ENCODE data around the gene CYYR1. TPM values are rescaled to one million over a fixed set of nuclear protein-coding genes. Genes with fewer than 3 reads are reported as not detected.
"Not testable (repeated sequence)": the region's sequence is repeated elsewhere in the genome, so short reads cannot be mapped to it uniquely, and the experiment has no call there.

CYYR1 gene
- total RNA-seq, 1 donor from 2014 or later = 51.3 TPM

DNA sequence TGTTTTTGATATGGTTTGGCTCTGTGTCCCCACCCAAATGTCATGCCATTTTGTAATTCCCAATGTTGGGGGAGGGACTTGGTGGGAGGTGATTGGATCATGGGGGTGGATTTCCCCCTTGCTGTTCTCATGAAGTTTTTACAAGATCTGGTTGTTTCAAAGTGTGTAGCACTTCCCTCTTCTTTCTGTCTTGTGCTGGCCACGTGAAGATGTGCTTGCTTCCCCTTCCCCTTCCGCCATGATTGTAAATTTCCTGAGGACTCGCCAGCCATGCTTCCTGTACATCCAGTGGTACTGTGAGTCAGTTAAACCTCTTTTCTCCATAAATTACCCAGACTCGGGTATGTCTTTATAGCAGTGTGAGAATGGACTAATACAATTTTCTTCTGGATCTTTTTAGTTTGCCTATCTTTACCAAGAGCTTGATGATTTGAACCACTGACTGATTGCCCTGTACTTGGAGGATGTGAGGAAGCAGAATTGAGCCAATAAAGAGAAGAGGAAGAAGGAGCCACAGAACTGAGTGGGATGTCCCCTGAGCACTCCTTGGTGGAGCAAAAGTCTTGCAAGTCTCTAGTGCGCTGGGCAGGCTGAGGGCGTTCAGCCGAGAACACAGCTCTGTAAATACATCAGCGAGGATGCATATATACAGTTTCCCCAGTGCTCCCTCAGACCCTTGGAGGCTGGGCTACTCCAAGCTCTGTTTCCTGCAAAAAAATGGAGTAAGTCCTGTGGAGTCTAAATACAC, 102.6 kb downstream of the CYYR1 start:
- Histone ChIP-seq H3K9me3 (no peaks in the 10 kb centered on the region), H3K27ac (no peak overlapping the region), H3K27me3 (no peaks in the 10 kb centered on the region), H3K4me3 (no peak overlapping the region), H3K4me1 (no peaks in the 10 kb centered on the region), H3K36me3 (no peaks in the 10 kb centered on the region)
- ATAC-seq (peak; percentile 81), DNase-seq (no peak)
- TF ChIP-seq, protein P1, sequence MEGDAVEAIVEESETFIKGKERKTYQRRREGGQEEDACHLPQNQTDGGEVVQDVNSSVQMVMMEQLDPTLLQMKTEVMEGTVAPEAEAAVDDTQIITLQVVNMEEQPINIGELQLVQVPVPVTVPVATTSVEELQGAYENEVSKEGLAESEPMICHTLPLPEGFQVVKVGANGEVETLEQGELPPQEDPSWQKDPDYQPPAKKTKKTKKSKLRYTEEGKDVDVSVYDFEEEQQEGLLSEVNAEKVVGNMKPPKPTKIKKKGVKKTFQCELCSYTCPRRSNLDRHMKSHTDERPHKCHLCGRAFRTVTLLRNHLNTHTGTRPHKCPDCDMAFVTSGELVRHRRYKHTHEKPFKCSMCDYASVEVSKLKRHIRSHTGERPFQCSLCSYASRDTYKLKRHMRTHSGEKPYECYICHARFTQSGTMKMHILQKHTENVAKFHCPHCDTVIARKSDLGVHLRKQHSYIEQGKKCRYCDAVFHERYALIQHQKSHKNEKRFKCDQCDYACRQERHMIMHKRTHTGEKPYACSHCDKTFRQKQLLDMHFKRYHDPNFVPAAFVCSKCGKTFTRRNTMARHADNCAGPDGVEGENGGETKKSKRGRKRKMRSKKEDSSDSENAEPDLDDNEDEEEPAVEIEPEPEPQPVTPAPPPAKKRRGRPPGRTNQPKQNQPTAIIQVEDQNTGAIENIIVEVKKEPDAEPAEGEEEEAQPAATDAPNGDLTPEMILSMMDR (IDR thresholded peaks at IDR 0.05) = no peak
- intact Hi-C loops (cut with DNase I) = no loop called here

DNA sequence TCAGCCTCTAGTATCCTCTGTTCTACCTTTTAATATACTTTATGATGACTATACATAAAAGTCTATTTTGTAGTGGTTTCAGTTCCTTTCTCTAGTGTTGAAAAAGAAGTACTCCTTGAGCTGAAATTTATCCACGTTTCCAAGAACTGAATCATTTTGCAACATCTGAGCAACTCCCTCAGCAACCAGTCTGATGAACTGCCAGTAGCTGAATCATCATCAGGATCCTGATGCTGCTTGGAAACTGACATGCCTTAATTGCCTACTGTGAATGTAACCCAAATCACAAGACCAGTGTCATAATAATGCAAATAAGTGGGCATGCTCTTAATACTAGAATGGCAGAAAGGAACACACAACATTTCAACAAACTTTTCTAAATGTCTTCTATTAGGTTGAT, 103.3 kb downstream of the CYYR1 start:
- Histone ChIP-seq H3K4me3 (no peak overlapping the region), H3K36me3 (no peaks in the 10 kb centered on the region), H3K27ac (no peak overlapping the region), H3K9me3 (no peaks in the 10 kb centered on the region), H3K4me1 (no peaks in the 10 kb centered on the region), H3K27me3 (no peaks in the 10 kb centered on the region)
- TF ChIP-seq, protein P1 (IDR thresholded peaks at IDR 0.05) = no peak
- intact Hi-C loops (cut with DNase I) = no loop called here
- ATAC-seq (peak; percentile 80), DNase-seq (no peak)

DNA sequence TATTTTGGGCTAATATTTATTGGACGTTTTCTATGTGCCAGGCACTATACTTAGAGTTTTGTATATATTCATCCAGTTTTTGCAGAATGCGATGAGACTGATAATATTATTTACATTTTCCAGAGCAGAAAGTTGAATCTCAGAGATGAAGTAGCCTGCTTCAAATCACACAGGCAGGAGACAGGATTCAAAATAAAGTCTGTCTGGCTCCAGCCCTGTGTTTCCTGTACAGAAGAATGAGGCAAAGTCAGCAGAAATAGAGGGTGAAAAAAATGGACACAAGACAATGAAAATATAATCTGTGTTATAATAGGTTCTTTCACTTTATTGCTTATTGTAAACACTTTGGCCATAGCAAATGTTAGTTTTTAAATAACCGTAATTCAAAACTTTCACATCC, 107.2 kb downstream of the CYYR1 start:
- no peak overlapping the region for H3K4me3 ChIP-seq
- no peak for DNase-seq
- intact Hi-C loops (cut with DNase I) = no loop called here
- no peaks in the 10 kb centered on the region for H3K27me3 ChIP-seq
- no peaks in the 10 kb centered on the region for H3K4me1 ChIP-seq
- no peak for ATAC-seq
- no peaks in the 10 kb centered on the region for H3K9me3 ChIP-seq
- no peaks in the 10 kb centered on the region for H3K36me3 ChIP-seq
- TF ChIP-seq, protein P1 (IDR thresholded peaks at IDR 0.05) = no peak
- H3K27ac ChIP-seq = no peak overlapping the region

DNA sequence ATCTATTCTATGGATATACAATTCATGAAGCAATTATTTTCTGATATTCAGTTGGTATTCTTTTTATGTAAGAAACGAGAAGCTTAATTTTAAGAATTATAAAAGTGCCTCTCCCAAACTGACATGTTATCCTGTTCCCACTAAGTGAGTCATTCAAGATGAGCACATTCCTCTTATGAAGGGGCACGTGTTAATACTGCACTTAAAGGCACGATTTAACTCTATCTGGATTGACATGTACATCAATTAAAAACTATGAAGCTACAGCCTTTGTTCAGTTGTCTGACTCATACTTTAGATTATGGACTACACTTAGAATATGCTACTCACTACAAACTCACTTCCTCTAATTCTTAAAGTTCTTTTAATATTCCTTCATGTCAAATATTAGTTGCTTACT, 111.6 kb downstream of the CYYR1 start:
- Histone ChIP-seq H3K36me3 (no peaks in the 10 kb centered on the region), H3K4me1 (no peaks in the 10 kb centered on the region), H3K27me3 (no peaks in the 10 kb centered on the region), H3K9me3 (no peaks in the 10 kb centered on the region), H3K4me3 (no peak overlapping the region), H3K27ac (no peak overlapping the region)
- no peak for DNase-seq
- no peak for ATAC-seq
- TF ChIP-seq, protein P1 (IDR thresholded peaks at IDR 0.05) = no peak
- intact Hi-C loops (cut with DNase I) = no loop called here

DNA sequence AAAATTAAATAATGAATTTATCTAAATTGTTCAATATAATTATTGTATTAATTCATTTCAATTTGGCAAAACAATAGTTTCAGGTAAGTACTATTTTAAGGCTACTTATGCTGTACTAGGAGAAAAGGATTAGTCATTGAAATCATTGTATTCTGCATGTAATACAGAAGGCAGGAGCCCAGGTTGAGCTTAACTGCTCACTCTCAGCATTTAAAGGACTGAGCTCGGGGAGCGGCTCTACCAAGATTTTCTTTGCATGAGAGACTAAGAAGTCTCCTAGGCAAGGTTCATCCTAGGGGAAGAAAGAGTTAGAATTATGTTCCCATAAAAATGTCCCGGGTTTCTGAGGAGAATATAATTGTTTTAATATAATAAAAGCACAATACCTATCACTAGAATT, 112.5 kb downstream of the CYYR1 start:
- no peak overlapping the region for H3K27ac ChIP-seq
- H3K27me3 ChIP-seq = no peaks in the 10 kb centered on the region
- no peaks in the 10 kb centered on the region for H3K9me3 ChIP-seq
- TF ChIP-seq, protein P1 (IDR thresholded peaks at IDR 0.05) = no peak
- intact Hi-C loops (cut with DNase I) = no loop called here
- no peak overlapping the region for H3K4me3 ChIP-seq
- H3K36me3 ChIP-seq = no peaks in the 10 kb centered on the region
- no peak for ATAC-seq
- H3K4me1 ChIP-seq = no peaks in the 10 kb centered on the region
- DNase-seq = no peak

DNA sequence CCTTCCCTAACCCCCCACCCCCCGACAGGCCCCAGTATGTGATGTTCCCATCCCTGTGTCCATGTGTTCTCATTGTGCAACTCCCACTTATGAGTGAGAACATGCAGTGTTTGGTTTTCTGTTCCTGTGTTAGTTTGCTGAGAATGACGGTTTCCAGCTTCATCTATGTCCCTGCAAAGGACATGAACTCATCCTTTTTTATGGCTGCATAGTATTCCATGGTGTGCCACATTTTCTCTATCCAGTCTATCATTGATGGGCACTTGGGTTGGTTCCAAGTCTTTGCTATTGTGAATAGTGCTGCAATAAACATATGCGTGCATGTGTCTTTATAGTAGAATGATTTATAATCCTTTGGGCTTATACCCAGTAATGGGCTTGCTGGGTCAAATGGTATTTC, 114.2 kb downstream of the CYYR1 start:
- H3K4me1 ChIP-seq; H3K4me3 ChIP-seq; ATAC-seq; intact Hi-C loops (cut with DNase I); H3K36me3 ChIP-seq; H3K9me3 ChIP-seq; DNase-seq; H3K27ac ChIP-seq; H3K27me3 ChIP-seq: not testable (repeated sequence)

All from upper lobe of right lung (tissue), 1 donor.